Uterus (tissue), 2 donors: Measurements from ENCODE around the gene EPYC.

Experiments
- POLR2A ChIP-seq, 2 donors: fragments of 450-650 bp; IDR thresholded peaks; one replicate each; pipeline ENCODE4 v1.6.1; 2016; ENCODE audit warnings: antibody characterized with exemption in 2 of 2, mild to moderate bottlenecking in 1 of 2, moderate library complexity in 1 of 2
- TF ChIP-seq, protein P1 (sequence below), 4 experiments: fragments of 200-600 bp in 2 of 4; fragments of 450-650 bp in 2 of 4; sonication (generic) in 2 of 4; IDR thresholded peaks; one replicate each; pipeline ENCODE4 v1.5.1; 2016 to 2019; ENCODE audit warnings: antibody characterized with exemption in 4 of 4, mild to moderate bottlenecking in 2 of 4, moderate library complexity in 1 of 4

GRCh38 chr12:91033251-91033650 lies 28.5 kb upstream of the EPYC start:
- TF ChIP-seq, protein P1, sequence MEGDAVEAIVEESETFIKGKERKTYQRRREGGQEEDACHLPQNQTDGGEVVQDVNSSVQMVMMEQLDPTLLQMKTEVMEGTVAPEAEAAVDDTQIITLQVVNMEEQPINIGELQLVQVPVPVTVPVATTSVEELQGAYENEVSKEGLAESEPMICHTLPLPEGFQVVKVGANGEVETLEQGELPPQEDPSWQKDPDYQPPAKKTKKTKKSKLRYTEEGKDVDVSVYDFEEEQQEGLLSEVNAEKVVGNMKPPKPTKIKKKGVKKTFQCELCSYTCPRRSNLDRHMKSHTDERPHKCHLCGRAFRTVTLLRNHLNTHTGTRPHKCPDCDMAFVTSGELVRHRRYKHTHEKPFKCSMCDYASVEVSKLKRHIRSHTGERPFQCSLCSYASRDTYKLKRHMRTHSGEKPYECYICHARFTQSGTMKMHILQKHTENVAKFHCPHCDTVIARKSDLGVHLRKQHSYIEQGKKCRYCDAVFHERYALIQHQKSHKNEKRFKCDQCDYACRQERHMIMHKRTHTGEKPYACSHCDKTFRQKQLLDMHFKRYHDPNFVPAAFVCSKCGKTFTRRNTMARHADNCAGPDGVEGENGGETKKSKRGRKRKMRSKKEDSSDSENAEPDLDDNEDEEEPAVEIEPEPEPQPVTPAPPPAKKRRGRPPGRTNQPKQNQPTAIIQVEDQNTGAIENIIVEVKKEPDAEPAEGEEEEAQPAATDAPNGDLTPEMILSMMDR (IDR thresholded peaks at IDR 0.05): no peak
- TF ChIP-seq POLR2A (IDR thresholded peaks at IDR 0.05): no peak
